DOHH2 (cell line): ENCODE data around the gene TRAF3IP3.

Source experiments
- H3F3A ChIP-seq: fragments of 200-600 bp; sonication (generic), shearing (Covaris generic); 2 replicates; pipeline ENCODE4 v1.6.0; 2016; ENCODE audit warnings: antibody characterized with exemption, mild to moderate bottlenecking; ENCODE audit not compliant: control insufficient read depth, insufficient read depth
- H3K27ac ChIP-seq: fragments of 200-600 bp; sonication (generic); 2 replicates; pipeline ENCODE4 v1.5.1; 2014; ENCODE audit warnings: low read depth, mild to moderate bottlenecking, low read length, moderate library complexity
- H3K27me3 ChIP-seq: fragments of 200-600 bp; sonication (generic); 2 replicates; pipeline ENCODE4 v1.6.1; 2014; ENCODE audit warnings: mild to moderate bottlenecking, low read length, mixed read lengths; ENCODE audit not compliant: control insufficient read depth
- H3K36me3 ChIP-seq: fragments of 200-600 bp; sonication (generic); 2 replicates; pipeline ENCODE4 v1.6.1; 2014; ENCODE audit warnings: mild to moderate bottlenecking, low read length, moderate library complexity, mixed read lengths; ENCODE audit not compliant: control insufficient read depth
- H3K4me1 ChIP-seq: fragments of 200-600 bp; sonication (generic); 2 replicates; pipeline ENCODE4 v1.6.1; 2014; ENCODE audit warnings: mild to moderate bottlenecking, low read length, mixed read lengths; ENCODE audit not compliant: control insufficient read depth
- H3K4me2 ChIP-seq: fragments of 200-600 bp; sonication (generic); 2 replicates; pipeline ENCODE4 v1.6.0; 2014; ENCODE audit warnings: mild to moderate bottlenecking, low read length, moderate library complexity
- H3K4me3 ChIP-seq: fragments of 200-600 bp; sonication (generic); 2 replicates; pipeline ENCODE4 v1.5.1; 2014; ENCODE audit warnings: mild to moderate bottlenecking, low read length, mixed read lengths
- H3K79me2 ChIP-seq: fragments of 200-600 bp; sonication (generic); 2 replicates; pipeline ENCODE4 v1.6.1; 2014; ENCODE audit warnings: mild to moderate bottlenecking, low read length, mixed read lengths; ENCODE audit not compliant: control insufficient read depth
- H3K9me2 ChIP-seq: fragments of 200-600 bp; sonication (generic); replicated peaks from 2 replicates; pipeline ENCODE4 v1.6.1; 2014; ENCODE audit warnings: mild to moderate bottlenecking, low read length, mixed read lengths; ENCODE audit not compliant: control insufficient read depth
- H3K9me3 ChIP-seq: fragments of 200-600 bp; sonication (generic); 2 replicates; pipeline ENCODE4 v1.6.1; 2014; ENCODE audit warnings: antibody characterized with exemption, low read length, mixed read lengths; ENCODE audit not compliant: control insufficient read depth, insufficient read depth
- H4K20me1 ChIP-seq: fragments of 200-600 bp; sonication (generic); 2 replicates; pipeline ENCODE4 v1.6.0; 2014; ENCODE audit warnings: low read depth, mild to moderate bottlenecking, antibody characterized with exemption, low read length, moderate library complexity; ENCODE audit not compliant: control insufficient read depth, insufficient read depth
- EZH2phosphoT487 ChIP-seq: fragments of 200-600 bp; sonication (generic); IDR thresholded peaks from 2 replicates; pipeline ENCODE4 v1.6.1; 2017; ENCODE audit warnings: borderline replicate concordance, mild to moderate bottlenecking, antibody characterized with exemption, low read length, moderate library complexity, mixed read lengths
- TF ChIP-seq, protein P1 (sequence below): fragments of 200-600 bp; sonication (generic); IDR thresholded peaks from one replicate; pipeline ENCODE4 v1.5.1; 2014; ENCODE audit warnings: antibody characterized with exemption, mild to moderate bottlenecking, low read depth, low read length; ENCODE audit not compliant: poor library complexity, severe bottlenecking

The TRAF3IP3 gene

DNA sequence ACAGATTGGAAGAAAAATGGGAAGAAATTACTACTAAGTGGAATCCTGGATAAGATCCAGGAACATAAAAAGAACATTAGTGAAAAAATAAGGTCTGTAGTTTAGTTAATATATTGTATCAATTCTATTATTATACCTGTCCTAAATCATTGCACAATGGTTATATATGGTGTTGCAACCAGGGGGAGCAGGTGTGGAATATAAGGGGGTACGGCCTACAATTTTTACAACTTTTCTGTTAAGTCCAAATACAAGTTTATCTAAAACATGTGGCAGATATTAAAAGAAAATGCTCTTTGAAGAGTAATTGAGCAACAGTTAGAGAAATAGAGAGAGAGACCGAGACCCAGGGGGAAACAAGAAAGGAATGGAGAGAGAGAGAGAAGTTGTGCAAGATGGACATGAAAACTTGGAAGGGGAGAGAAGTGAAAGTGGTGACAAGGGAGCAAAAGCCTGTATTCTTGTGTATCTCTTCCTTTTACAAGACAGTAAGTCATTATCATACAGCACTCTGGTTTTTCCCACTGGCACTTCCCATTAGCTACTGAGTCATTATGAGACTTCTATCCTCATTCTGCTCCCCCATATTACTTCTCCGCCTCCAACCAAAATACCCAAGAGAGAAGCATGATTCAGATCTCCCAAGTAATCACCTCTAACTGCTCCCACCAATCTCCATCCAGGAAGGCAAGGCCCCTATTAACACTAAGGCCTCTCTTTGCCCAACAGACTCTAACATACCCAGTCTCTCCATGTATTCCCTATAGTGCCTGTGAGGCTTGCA lies 22.3 kb upstream of the TRAF3IP3 start:
- Histone ChIP-seq H4K20me1 (no peaks in the 10 kb centered on the region), H3K4me1 (no peaks in the 10 kb centered on the region), H3K27me3 (no peaks in the 10 kb centered on the region; the same call in none of the 2 replicates), H3K79me2 (no peaks in the 10 kb centered on the region), H3K9me2 (no peaks in the 10 kb centered on the region), H3K4me2 (no peak overlapping the region), H3F3A (no peaks in the 10 kb centered on the region), H3K9me3 (no peaks in the 10 kb centered on the region), H3K4me3 (no peak overlapping the region), H3K27ac (no peak overlapping the region), H3K36me3 (no peaks in the 10 kb centered on the region)
- no peak for TF ChIP-seq EZH2phosphoT487
- TF ChIP-seq, protein P1, sequence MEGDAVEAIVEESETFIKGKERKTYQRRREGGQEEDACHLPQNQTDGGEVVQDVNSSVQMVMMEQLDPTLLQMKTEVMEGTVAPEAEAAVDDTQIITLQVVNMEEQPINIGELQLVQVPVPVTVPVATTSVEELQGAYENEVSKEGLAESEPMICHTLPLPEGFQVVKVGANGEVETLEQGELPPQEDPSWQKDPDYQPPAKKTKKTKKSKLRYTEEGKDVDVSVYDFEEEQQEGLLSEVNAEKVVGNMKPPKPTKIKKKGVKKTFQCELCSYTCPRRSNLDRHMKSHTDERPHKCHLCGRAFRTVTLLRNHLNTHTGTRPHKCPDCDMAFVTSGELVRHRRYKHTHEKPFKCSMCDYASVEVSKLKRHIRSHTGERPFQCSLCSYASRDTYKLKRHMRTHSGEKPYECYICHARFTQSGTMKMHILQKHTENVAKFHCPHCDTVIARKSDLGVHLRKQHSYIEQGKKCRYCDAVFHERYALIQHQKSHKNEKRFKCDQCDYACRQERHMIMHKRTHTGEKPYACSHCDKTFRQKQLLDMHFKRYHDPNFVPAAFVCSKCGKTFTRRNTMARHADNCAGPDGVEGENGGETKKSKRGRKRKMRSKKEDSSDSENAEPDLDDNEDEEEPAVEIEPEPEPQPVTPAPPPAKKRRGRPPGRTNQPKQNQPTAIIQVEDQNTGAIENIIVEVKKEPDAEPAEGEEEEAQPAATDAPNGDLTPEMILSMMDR = no peak

DNA sequence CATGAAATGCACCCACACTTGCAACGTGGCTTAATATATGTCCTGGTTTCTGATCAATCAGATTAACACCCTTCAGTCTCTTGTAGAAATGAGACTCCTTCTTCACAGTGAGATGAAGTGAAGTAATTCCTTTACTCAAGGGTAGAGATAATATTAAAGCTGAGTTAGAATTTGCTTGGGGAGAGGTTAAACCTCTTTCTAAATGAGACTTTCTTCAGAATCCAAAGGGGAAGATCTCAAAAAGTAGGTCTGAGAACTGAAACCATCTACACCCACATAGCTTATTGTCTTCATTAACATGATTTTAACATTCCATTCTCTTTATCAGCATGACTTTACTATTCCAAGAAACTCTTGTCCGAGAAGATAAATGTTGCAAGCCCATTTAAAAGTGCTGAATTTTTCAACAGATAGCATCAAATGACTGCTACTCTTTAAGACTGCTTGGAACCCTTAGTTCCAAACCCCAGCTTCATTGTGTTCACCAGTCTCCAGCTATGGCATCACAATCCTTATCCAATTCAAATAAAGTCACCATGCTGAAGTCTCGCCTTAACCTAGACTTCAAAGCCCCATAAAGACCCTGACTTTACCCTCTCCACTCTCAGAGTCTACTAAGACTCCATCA lies 19.2 kb upstream of the TRAF3IP3 start:
- Histone ChIP-seq H3K27me3 (peaks cover under 1% of the 10 kb centered on the region), H3K27ac (no peak overlapping the region), H3K9me3 (no peaks in the 10 kb centered on the region), H3K4me3 (no peak overlapping the region), H3F3A (no peaks in the 10 kb centered on the region), H3K79me2 (no peaks in the 10 kb centered on the region), H3K9me2 (no peaks in the 10 kb centered on the region), H3K4me2 (no peak overlapping the region), H3K36me3 (no peaks in the 10 kb centered on the region), H4K20me1 (no peaks in the 10 kb centered on the region), H3K4me1 (no peaks in the 10 kb centered on the region)
- TF ChIP-seq, protein P1 = no peak
- no peak for TF ChIP-seq EZH2phosphoT487

DNA sequence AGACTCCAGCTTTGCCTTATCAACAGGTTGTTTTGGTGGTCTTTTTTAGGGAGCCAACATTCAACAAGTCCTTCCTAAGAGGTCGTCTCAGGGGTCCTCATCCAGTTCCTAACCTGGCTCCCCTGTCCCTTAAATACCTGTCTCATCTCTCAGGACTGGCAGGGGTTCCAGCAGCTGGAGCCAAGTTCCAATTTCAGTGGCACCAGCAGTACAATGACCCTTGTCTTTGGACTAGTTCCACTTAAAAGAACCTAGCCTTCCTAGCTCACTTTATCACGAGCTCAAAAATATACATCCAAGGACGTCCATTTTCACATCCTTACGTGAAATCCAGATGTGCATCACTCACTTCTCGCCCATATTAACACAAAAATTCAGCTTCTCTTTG lies 18.7 kb upstream of the TRAF3IP3 start:
- H3K79me2 ChIP-seq = no peaks in the 10 kb centered on the region
- TF ChIP-seq EZH2phosphoT487 = no peak
- TF ChIP-seq, protein P1 = no peak
- no peaks in the 10 kb centered on the region for H3K4me1 ChIP-seq
- H3K4me3 ChIP-seq = no peak overlapping the region
- H3K36me3 ChIP-seq = no peaks in the 10 kb centered on the region
- no peaks in the 10 kb centered on the region for H3K9me2 ChIP-seq
- H3K9me3 ChIP-seq = no peaks in the 10 kb centered on the region
- no peak overlapping the region for H3K27ac ChIP-seq
- H3K4me2 ChIP-seq = no peak overlapping the region
- H4K20me1 ChIP-seq = no peaks in the 10 kb centered on the region
- peaks cover 3% of the 10 kb centered on the region for H3K27me3 ChIP-seq
- no peaks in the 10 kb centered on the region for H3F3A ChIP-seq
